ENCODE data around the gene CRYBA1.

DNA sequence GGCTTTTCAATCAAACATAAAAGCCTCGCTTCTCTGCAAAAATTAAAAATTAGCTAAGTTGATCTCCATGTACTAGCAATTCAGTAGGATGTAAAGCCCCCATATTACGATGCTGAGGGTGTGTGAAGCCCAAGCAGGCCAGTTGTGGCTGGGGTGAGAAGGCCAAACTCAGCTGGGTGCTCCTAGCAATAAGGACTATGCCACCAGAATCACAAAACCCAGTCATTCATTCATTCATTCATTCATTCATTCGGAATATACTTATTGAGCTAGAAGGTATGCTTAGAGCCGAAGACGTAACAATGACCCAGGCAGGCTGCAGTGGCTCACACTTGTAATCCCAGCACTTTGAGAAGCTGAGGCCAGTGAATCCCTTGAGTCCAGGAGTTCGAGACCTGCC lies 3.9 kb upstream of the CRYBA1 start:
- TF ChIP-seq, protein P1, sequence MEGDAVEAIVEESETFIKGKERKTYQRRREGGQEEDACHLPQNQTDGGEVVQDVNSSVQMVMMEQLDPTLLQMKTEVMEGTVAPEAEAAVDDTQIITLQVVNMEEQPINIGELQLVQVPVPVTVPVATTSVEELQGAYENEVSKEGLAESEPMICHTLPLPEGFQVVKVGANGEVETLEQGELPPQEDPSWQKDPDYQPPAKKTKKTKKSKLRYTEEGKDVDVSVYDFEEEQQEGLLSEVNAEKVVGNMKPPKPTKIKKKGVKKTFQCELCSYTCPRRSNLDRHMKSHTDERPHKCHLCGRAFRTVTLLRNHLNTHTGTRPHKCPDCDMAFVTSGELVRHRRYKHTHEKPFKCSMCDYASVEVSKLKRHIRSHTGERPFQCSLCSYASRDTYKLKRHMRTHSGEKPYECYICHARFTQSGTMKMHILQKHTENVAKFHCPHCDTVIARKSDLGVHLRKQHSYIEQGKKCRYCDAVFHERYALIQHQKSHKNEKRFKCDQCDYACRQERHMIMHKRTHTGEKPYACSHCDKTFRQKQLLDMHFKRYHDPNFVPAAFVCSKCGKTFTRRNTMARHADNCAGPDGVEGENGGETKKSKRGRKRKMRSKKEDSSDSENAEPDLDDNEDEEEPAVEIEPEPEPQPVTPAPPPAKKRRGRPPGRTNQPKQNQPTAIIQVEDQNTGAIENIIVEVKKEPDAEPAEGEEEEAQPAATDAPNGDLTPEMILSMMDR (IDR thresholded peaks at IDR 0.05; ENCODE audit: low read length) = no peak
- TF ChIP-seq EZH2 (optimal IDR thresholded peaks at IDR 0.05; ENCODE audit: low read depth, low read length) = no peak
- no peak for TF ChIP-seq EZH2phosphoT487 (IDR thresholded peaks at IDR 0.05; ENCODE audit: low read length)
